HepG2 (cell line): ENCODE data around the gene PPP1R13B. TPM values are rescaled to one million over a fixed set of nuclear protein-coding genes. Genes with fewer than 3 reads are reported as not detected.
A peak's percentile ranks its signal among the peaks of the same experiment; 100 is the strongest.

Source experiments
- ATF1 ChIP-seq: IDR thresholded peaks from 2 replicates; pipeline ENCODE4 v1.6.1; 2016; ENCODE audit warnings: mild to moderate bottlenecking, control low read depth
- BCL3 ChIP-seq: sonication (generic); formaldehyde crosslinking; IDR thresholded peaks from 2 replicates; pipeline ENCODE4 v1.5.1; 2020; ENCODE audit warnings: mild to moderate bottlenecking, missing genetic modification reagents, moderate library complexity
- EP300 ChIP-seq, 3 experiments: sonication (generic) in 1 of 3; formaldehyde crosslinking in 1 of 3; IDR thresholded peaks; 2 replicates each; pipeline versions ENCODE4 v1.5.1 to v1.6.1; 2011 to 2020; ENCODE audit warnings: low read depth in 2 of 3, low read length in 2 of 3, borderline replicate concordance in 1 of 3, improper control_type of control experiment in 1 of 3, mild to moderate bottlenecking in 1 of 3, missing genetic modification reagents in 1 of 3, moderate library complexity in 1 of 3
- IRF9 ChIP-seq: sonication (generic); formaldehyde crosslinking; IDR thresholded peaks from 2 replicates; pipeline ENCODE4 v1.8.0; 2022; ENCODE audit warnings: missing genetic modification reagents, mild to moderate bottlenecking, borderline replicate concordance
- RELA ChIP-seq: sonication (generic); formaldehyde crosslinking; IDR thresholded peaks from 2 replicates; pipeline ENCODE4 v1.4.0; 2020; ENCODE audit warnings: missing genetic modification reagents
- SIN3B ChIP-seq: fragments of 150-350 bp; IDR thresholded peaks from 2 replicates; pipeline ENCODE4 v1.6.1; 2014; ENCODE audit warnings: low read length
- ZFP91 ChIP-seq: sonication (generic); formaldehyde crosslinking; IDR thresholded peaks from 2 replicates; pipeline ENCODE4 v1.9.0; 2022; ENCODE audit warnings: missing genetic modification reagents, mild to moderate bottlenecking, borderline replicate concordance
- ZFY ChIP-seq: sonication (generic); formaldehyde crosslinking; IDR thresholded peaks from 2 replicates; pipeline ENCODE4 v1.4.0; 2020; ENCODE audit warnings: missing genetic modification reagents
- ZNF234 ChIP-seq: sonication (generic); formaldehyde crosslinking; conservative IDR thresholded peaks from 2 replicates; pipeline ENCODE4 v1.5.1; 2020; ENCODE audit warnings: mild to moderate bottlenecking, missing genetic modification reagents
- ZNF235 ChIP-seq: sonication (generic); formaldehyde crosslinking; IDR thresholded peaks from 2 replicates; pipeline ENCODE4 v1.8.1; 2023; ENCODE audit warnings: mild to moderate bottlenecking, missing genetic modification reagents, borderline replicate concordance
- ZNF607 ChIP-seq: sonication (generic); formaldehyde crosslinking; IDR thresholded peaks from 2 replicates; pipeline ENCODE4 v1.5.1; 2020; ENCODE audit warnings: missing genetic modification reagents, mild to moderate bottlenecking, borderline replicate concordance
- ZNF609 ChIP-seq: sonication (generic); formaldehyde crosslinking; IDR thresholded peaks from 2 replicates; pipeline ENCODE4 v1.4.0; 2020; ENCODE audit warnings: mild to moderate bottlenecking, missing genetic modification reagents, borderline replicate concordance
- ZNF703 ChIP-seq: sonication (generic); formaldehyde crosslinking; IDR thresholded peaks from 2 replicates; pipeline ENCODE4 v1.5.1; 2020; ENCODE audit warnings: missing genetic modification reagents, mild to moderate bottlenecking, moderate library complexity, borderline replicate concordance
- ZNF784 ChIP-seq: sonication (generic); formaldehyde crosslinking; IDR thresholded peaks from 2 replicates; pipeline ENCODE4 v1.5.1; 2020; ENCODE audit warnings: missing genetic modification reagents, mild to moderate bottlenecking, borderline replicate concordance
- polyA plus RNA-seq, 8 experiments: library from polyadenylated mRNA; depleted of rRNA in 3 of 8; stranded (reverse) in 7 of 8; unstranded in 1 of 8; fragments of >200 nt; fragmentation: Illumina TruSeq in 4 of 8; extraction: Trizol in 4 of 8; gene quantifications; 2 replicates each; pipeline versions ENCODE4 v1.2.1 to v1.2.3, GENCODE V29; 2011 to 2016; ENCODE audit warnings: low read depth in 4 of 8, missing spikeins in 1 of 8, mixed read lengths in 1 of 8; ENCODE audit not compliant: insufficient read depth in 1 of 8
- total RNA-seq, 5 experiments: library from RNA; depleted of rRNA; stranded (reverse); fragments of >200 nt; fragmentation: Illumina TruSeq; extraction: Trizol; gene quantifications; 2 replicates each; pipeline ENCODE4 v1.2.3, GENCODE V29; 2016; ENCODE audit warnings: low read depth in 1 of 5

The PPP1R13B gene
- total and polyA plus RNA-seq, 2 of the 13 experiments (the other 11 are each of a cell fraction or from before 2014, with no cell fraction given) = 4.6 to 9.4 TPM

GRCh38 chr14:103715052-103716000 is 132.0 kb downstream of the PPP1R13B start, which contains the start of the genes XRCC3 and ZFYVE21 (continued):
- peak; percentile 20; the same call in 1 of the 2 replicates for TF ChIP-seq IRF9 (CRISPR knock-in tag)
- TF ChIP-seq ZNF609 (CRISPR knock-in tag) = no peak
- no peak for TF ChIP-seq ZNF234 (CRISPR knock-in tag)
- TF ChIP-seq EP300 (IDR thresholded peaks at IDR 0.05; ENCODE audit: low read depth in 2 of 2, low read length in 2 of 2) = no peak
- no peak; the same call in 1 of the 2 replicates for TF ChIP-seq EP300 (CRISPR knock-in tag; IDR thresholded peaks at IDR 0.05; ENCODE audit: borderline replicate concordance)
- TF ChIP-seq SIN3B = peak; percentile 54
- TF ChIP-seq ZNF607 (CRISPR knock-in tag) = no peak
- TF ChIP-seq BCL3 (CRISPR knock-in tag) = no peak; the same call in 1 of the 2 replicates
- no peak for TF ChIP-seq ZFP91 (CRISPR knock-in tag)
- 0 out of 2 replicates have a peak, but pooled peaks have one; percentile 20 for TF ChIP-seq ATF1 (CRISPR knock-in tag)
- no peak for TF ChIP-seq ZNF235 (CRISPR knock-in tag)
- 0 out of 2 replicates have a peak, but pooled peaks have one; percentile 37 for TF ChIP-seq ZNF784
- TF ChIP-seq ZFY (CRISPR knock-in tag) = peak; percentile 85
- TF ChIP-seq RELA (CRISPR knock-in tag) = no peak
- no peak for TF ChIP-seq ZNF703 (CRISPR knock-in tag)
